Thoracic aorta (tissue), 2 donors: Measurements from ENCODE around the gene SCO1. TPM values are rescaled to one million over a fixed set of nuclear protein-coding genes. Genes with fewer than 3 reads are reported as not detected.

Source experiments
- ATAC-seq: fragments of 150-250 bp; one replicate; pipeline ENCODE4 v1.8.0; 2017; ENCODE audit warnings: low read depth; ENCODE audit not compliant: insufficient number of reproducible peaks, low FRiP score
- DNase-seq: peaks from one replicate; pipeline ENCODE4 v3.0.0-alpha.2; 2020; ENCODE audit warnings: low spot score
- H3K27ac ChIP-seq, 2 donors: fragments of 200-600 bp; sonication (generic); 1 replicate in 1 of 2; 2 replicates in 1 of 2; pipeline ENCODE4 v1.5.1; 2016; ENCODE audit warnings: mild to moderate bottlenecking in 2 of 2, moderate library complexity in 2 of 2
- H3K27me3 ChIP-seq: fragments of 200-600 bp; sonication (generic); replicated peaks from 2 replicates; pipeline ENCODE4 v1.6.0; 2016; ENCODE audit warnings: mild to moderate bottlenecking; ENCODE audit not compliant: insufficient read depth
- H3K36me3 ChIP-seq: fragments of 200-600 bp; sonication (generic); one replicate; pipeline ENCODE4 v1.5.1; 2016
- H3K4me1 ChIP-seq, 2 donors: fragments of 200-600 bp; sonication (generic); 1 replicate in 1 of 2; 2 replicates in 1 of 2; pipeline versions ENCODE4 v1.5.1 to v1.6.0; 2016; ENCODE audit warnings: low read depth in 2 of 2, mild to moderate bottlenecking in 1 of 2; ENCODE audit not compliant: control insufficient read depth in 1 of 2
- H3K4me3 ChIP-seq: fragments of 200-600 bp; sonication (generic); 2 replicates; pipeline ENCODE4 v1.5.1; 2016; ENCODE audit warnings: mild to moderate bottlenecking
- H3K9me3 ChIP-seq: fragments of 200-600 bp; sonication (generic); 2 replicates; pipeline ENCODE4 v1.5.1; 2016
- total RNA-seq, 2 donors: library from RNA; depleted of rRNA; stranded (reverse); fragments of >200 nt; gene quantifications; one replicate each; pipeline versions ENCODE4 v1.1.0 to v1.2.3, GENCODE V29; 2016
- TF ChIP-seq, protein P1 (sequence below): fragments of 200-600 bp; sonication (generic); IDR thresholded peaks from one replicate; pipeline ENCODE4 v1.5.1; 2019; ENCODE audit warnings: antibody characterized with exemption

The SCO1 gene
- total RNA-seq, 2 donors from 2014 or later = 17.9 to 32.5 TPM

- H3K9me3 ChIP-seq = no peaks in the 10 kb centered on the region
- no peak for ATAC-seq
- H3K27me3 ChIP-seq = no peaks in the 10 kb centered on the region
- no peaks in the 10 kb centered on the region for H3K4me1 ChIP-seq
- TF ChIP-seq, protein P1, sequence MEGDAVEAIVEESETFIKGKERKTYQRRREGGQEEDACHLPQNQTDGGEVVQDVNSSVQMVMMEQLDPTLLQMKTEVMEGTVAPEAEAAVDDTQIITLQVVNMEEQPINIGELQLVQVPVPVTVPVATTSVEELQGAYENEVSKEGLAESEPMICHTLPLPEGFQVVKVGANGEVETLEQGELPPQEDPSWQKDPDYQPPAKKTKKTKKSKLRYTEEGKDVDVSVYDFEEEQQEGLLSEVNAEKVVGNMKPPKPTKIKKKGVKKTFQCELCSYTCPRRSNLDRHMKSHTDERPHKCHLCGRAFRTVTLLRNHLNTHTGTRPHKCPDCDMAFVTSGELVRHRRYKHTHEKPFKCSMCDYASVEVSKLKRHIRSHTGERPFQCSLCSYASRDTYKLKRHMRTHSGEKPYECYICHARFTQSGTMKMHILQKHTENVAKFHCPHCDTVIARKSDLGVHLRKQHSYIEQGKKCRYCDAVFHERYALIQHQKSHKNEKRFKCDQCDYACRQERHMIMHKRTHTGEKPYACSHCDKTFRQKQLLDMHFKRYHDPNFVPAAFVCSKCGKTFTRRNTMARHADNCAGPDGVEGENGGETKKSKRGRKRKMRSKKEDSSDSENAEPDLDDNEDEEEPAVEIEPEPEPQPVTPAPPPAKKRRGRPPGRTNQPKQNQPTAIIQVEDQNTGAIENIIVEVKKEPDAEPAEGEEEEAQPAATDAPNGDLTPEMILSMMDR = peak; percentile 17
- H3K4me3 ChIP-seq = no peak overlapping the region
- H3K36me3 ChIP-seq = no peaks in the 10 kb centered on the region
- H3K27ac ChIP-seq = no peak overlapping the region
- DNase-seq = no peak
Observed at GRCh38 chr17:10628756-10629155, 68.6 kb downstream of the SCO1 start.

- ATAC-seq = no peak
- Histone ChIP-seq H3K27me3 (no peaks in the 10 kb centered on the region), H3K4me1 (no peaks in the 10 kb centered on the region), H3K4me3 (no peak overlapping the region), H3K36me3 (no peaks in the 10 kb centered on the region), H3K27ac (no peak overlapping the region), H3K9me3 (no peaks in the 10 kb centered on the region)
- DNase-seq = no peak
- TF ChIP-seq, protein P1 = no peak
Observed at GRCh38 chr17:10626390-10626789, 70.9 kb downstream of the SCO1 start.

- DNase-seq = no peak
- H3K4me3 ChIP-seq = no peak overlapping the region
- no peaks in the 10 kb centered on the region for H3K4me1 ChIP-seq
- H3K27me3 ChIP-seq = no peaks in the 10 kb centered on the region
- no peak overlapping the region for H3K27ac ChIP-seq
- TF ChIP-seq, protein P1 = no peak
- no peaks in the 10 kb centered on the region for H3K9me3 ChIP-seq
- no peak for ATAC-seq
- H3K36me3 ChIP-seq = no peaks in the 10 kb centered on the region
Observed at GRCh38 chr17:10624969-10625368, 72.4 kb downstream of the SCO1 start.

DNA sequence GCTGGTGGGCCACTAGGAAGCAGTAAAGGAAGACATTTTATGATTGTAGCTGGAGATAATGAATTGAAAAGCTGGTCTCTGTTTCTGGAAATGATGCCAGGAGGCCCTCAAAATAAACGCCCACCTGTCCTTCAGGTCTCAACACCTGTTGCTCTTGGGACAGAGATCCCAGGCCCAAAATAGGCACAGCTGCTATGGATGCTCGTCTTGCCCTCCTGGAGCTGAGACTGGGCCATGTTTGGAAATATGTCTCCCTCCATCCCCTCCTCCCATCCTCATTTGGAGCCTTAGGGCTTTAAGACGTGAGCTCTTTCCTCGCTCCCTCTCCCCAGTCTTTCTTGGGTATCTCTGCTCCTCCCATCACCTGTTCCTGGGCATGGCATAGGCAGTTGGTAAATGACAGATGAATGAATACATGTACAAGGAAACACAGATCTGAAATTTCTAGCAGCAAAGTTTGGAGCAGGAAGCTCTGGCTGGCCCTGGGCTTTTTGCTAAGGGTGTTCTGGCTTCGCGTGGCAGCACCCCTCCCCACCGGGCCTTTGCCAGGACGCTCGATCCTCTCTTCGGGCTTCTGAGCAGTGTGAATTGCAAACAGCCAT is 73.5 kb downstream of the SCO1 start:
- Histone ChIP-seq H3K36me3 (no peaks in the 10 kb centered on the region), H3K27ac (no peak overlapping the region), H3K4me3 (no peak overlapping the region), H3K9me3 (no peaks in the 10 kb centered on the region), H3K4me1 (no peaks in the 10 kb centered on the region), H3K27me3 (no peaks in the 10 kb centered on the region)
- TF ChIP-seq, protein P1 = no peak
- ATAC-seq (no peak), DNase-seq (no peak)

DNA sequence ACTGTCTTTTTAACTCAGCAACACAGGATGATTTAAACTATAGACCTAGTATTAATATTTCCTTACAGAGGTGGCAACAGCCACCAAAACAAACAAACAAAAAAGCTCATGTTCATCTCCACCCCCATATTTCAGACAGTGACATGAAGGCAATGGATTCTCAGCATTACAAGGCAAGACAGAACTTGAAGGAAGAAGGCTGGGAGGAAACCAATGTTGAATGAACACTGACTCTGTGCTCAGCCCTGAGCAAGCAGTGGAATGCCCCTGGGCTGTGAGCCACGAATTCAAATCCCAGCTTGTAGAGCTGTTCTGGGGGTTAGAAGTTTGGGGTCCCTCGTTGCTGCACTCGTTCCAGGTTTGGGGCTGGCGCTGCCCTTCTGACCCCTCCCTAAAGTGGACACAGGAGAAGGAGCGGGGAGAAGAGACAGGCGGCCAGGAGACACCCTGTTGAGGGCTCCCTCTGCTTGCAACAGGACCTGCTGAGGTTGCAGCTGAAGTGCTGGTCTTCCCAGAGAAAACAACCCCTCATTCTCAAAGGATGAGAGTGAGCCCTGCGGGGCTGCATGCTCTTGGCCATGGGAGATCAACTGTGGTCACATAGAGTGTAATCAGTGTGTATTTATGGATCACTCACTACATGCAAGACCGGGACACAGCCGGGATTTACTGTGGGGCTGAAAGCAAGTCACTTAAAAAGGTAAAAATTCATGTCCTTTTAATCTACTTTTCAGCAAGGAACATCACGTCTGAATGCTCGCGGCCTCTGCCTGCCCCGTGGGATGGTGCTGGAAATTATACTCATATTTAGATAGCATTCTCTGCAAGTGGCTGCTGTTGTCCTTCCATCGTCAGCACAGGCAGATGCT is 74.5 kb downstream of the SCO1 start:
- Histone ChIP-seq H3K4me3 (no peak overlapping the region), H3K4me1 (no peaks in the 10 kb centered on the region), H3K27me3 (no peaks in the 10 kb centered on the region), H3K27ac (no peak overlapping the region), H3K36me3 (no peaks in the 10 kb centered on the region), H3K9me3 (no peaks in the 10 kb centered on the region)
- ATAC-seq (no peak), DNase-seq (no peak)
- TF ChIP-seq, protein P1 = no peak

Other genes with a start within 250 kb of the SCO1 start
- not detected for gene MYH4, start 228.0 kb downstream of the SCO1 start, total RNA-seq
- not detected for gene MYH1, start 179.0 kb downstream of the SCO1 start, total RNA-seq
- gene MYH2, start 147.9 kb downstream of the SCO1 start, total RNA-seq = 10 to 100 TPM in 1 of 2 donors, under 1 TPM in 1; 0.28 to 11.9 TPM
- 1 to 10 TPM; 3.0 to 7.1 TPM for gene MYH3, start 40.2 kb downstream of the SCO1 start, total RNA-seq
- gene ADPRM, start 61 bp upstream of the SCO1 start, total RNA-seq = 10 to 100 TPM in 1 of 2 donors, 1 to 10 TPM in 1; 6.9 to 13.6 TPM
- 1 to 10 TPM; 7.0 to 7.5 TPM for gene TMEM220, start 32.5 kb upstream of the SCO1 start, total RNA-seq
- gene TMEM238L, start 106.6 kb upstream of the SCO1 start, total RNA-seq = not detected
- gene PIRT, start 140.6 kb upstream of the SCO1 start, total RNA-seq = not detected